ENCODE data around the gene NRIP3. TPM values are rescaled to one million over a fixed set of nuclear protein-coding genes. Genes with fewer than 3 reads are reported as not detected.

Gene NRIP3
- 6.9 and 10.3 TPM in 2 replicates for total RNA-seq

GRCh38 chr11:9003573-9004182 is at the start of gene NRIP3:
Gene NRIP3 (minus strand): TSS chr11:9004001. CDS start chr11:9003935, 66 bp downstream.

DNA sequence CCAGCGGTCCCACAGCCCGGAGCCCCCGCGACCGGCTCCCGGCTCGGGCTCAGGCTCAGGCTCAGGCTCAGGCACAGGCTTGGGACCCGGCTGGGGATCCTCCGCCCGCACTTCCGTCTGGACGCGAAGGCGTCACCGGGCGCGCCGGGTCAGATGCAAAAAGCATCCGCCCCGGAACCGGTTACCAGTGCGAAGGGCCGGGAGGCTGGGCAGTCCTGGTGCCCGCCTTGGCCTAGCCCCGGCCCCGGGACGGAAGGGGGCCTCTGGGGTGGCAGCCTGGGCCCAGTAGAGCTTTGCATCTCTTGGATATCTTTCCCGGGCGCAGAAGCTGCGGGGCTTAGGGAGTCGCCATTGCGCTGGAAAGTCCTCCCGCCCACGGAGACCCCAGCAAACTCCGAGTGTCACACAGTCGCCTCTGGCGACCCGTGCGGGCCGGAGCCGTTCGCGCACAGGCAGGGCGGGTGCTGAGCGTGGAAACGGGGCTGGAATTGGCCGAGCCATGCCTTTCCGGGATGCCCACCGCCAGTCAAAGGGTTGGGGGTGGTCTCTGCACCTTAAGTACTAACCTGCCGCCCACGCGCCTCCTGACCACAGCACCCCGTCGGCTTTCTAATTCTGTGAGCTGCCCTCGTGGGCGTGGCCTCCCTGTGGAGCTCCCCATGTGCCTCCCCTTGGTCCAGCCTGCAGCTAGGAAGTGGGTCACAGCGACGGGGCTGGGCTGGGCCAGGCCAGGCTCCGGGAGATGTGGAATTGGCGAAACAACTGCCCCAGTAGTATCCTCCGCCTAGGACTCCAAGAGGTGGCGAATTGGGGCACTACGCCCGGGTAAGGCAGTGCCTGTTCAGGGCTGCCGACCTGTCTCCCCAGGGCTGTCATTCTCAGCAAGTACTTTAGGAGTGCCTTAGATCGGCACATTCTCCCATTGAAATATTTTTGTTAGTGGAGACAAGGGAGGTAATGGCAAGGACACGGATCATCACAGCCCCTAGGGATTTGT is 39.2 kb downstream of the NRIP3 start, which contains the start of gene TMEM9B:
TMEM9B (minus strand) TSS at position 119 of the 997 bp plus-strand sequence. CDS start 129 bp downstream, outside the sequence.

GRCh38 chr11:8942518-8943066 is 61.2 kb downstream of the NRIP3 start, which contains the start of gene ASCL3:
Gene ASCL3 (minus strand): TSS chr11:8943016. CDS start chr11:8938161, 4,855 bp downstream.

GRCh38 chr11:8932564-8933180 is 71.1 kb downstream of the NRIP3 start, which contains the start of gene C11orf16:
Gene C11orf16 (minus strand): TSS chr11:8932947. CDS start chr11:8932308, 639 bp downstream.

Small RNA genes within 50 kb of the gene (small RNA-seq; reads per million reads assigned to genes)
- gene RF00019, result not detected

Other genes with a start within 250 kb of the NRIP3 start
- gene AKIP1, start 92.8 kb downstream of the NRIP3 start, total RNA-seq, result 23.7 and 30.7 TPM in 2 replicates
- gene C11orf16, start 71.1 kb downstream of the NRIP3 start, total RNA-seq, result not detected in 2 replicates
- not detected in 2 replicates for gene ASCL3, start 61.0 kb downstream of the NRIP3 start, total RNA-seq
- gene TMEM9B, start 39.6 kb downstream of the NRIP3 start, total RNA-seq, result 24.5 and 32.9 TPM in 2 replicates
- 0.38 and 0.65 TPM in 2 replicates for gene SCUBE2, start 87.6 kb upstream of the NRIP3 start, total RNA-seq

Data from vein endothelial cell (primary cell).